Left ventricle myocardium inferior (tissue), 1 donor: ENCODE data around the gene FARP2. TPM values are rescaled to one million over a fixed set of nuclear protein-coding genes. Genes with fewer than 3 reads are reported as not detected.

ENCODE experiments used
- DNase-seq: peaks from one replicate; pipeline ENCODE4 v3.0.0-alpha.2; 2020
- H3K27ac ChIP-seq: fragments of 200-600 bp; replicated peaks from 2 replicates; pipeline ENCODE4 v1.8.0; 2021
- H3K27me3 ChIP-seq: fragments of 200-600 bp; 2 replicates; pipeline ENCODE4 v1.8.0; 2021; ENCODE audit warnings: low read depth
- H3K36me3 ChIP-seq: fragments of 200-600 bp; 2 replicates; pipeline ENCODE4 v1.8.0; 2021
- H3K4me1 ChIP-seq: fragments of 200-600 bp; 2 replicates; pipeline ENCODE4 v1.8.0; 2021
- H3K4me3 ChIP-seq: fragments of 200-600 bp; 2 replicates; pipeline ENCODE4 v1.8.0; 2021; ENCODE audit warnings: mild to moderate bottlenecking, moderate library complexity
- H3K9me3 ChIP-seq: fragments of 200-600 bp; replicated peaks from 2 replicates; pipeline ENCODE4 v1.8.0; 2021
- CTCF ChIP-seq: fragments of 200-600 bp; IDR thresholded peaks from 2 replicates; pipeline ENCODE4 v1.8.0; 2021; ENCODE audit warnings: antibody characterized with exemption, mild to moderate bottlenecking, borderline replicate concordance
- intact Hi-C: fragments of 100-400 bp; cut with micrococcal nuclease; formaldehyde crosslinking; loops from one replicate; pipeline ENCODE4 v1.11.0; 2022
- total RNA-seq: library from RNA; stranded (reverse); fragmentation: NEBNext Ultra II Directional; extraction: Animal tissue kit (Norgen Biotek cat#: 25700); gene quantifications from one replicate; pipeline ENCODE4 v1.2.1, GENCODE V29; 2021
- donor health status: DM: no; HTN: yes; CAD: no; lungs with severe emphysema.

FARP2 gene
- total RNA-seq, 1 donor from 2014 or later = 16.5 TPM

GRCh38 chr2:241344925-241345651, 11.0 kb upstream of the FARP2 start:
- Histone ChIP-seq H3K36me3 (peaks cover 86% of the 10 kb centered on the region), H3K4me3 (no peak overlapping the region), H3K27ac (no peak overlapping the region), H3K9me3 (no peaks in the 10 kb centered on the region), H3K4me1 (peaks cover 8% of the 10 kb centered on the region), H3K27me3 (no peaks in the 10 kb centered on the region)
- intact Hi-C loops = no loop called here
- no peak for DNase-seq
- no peak for TF ChIP-seq CTCF

GRCh38 chr2:241349941-241350340, 6.1 kb upstream of the FARP2 start:
- H3K9me3 ChIP-seq = no peaks in the 10 kb centered on the region
- H3K4me1 ChIP-seq = peaks cover 5% of the 10 kb centered on the region
- DNase-seq = no peak
- no peak overlapping the region for H3K4me3 ChIP-seq
- H3K27ac ChIP-seq = no peak overlapping the region
- H3K36me3 ChIP-seq = peaks cover 97% of the 10 kb centered on the region
- TF ChIP-seq CTCF = no peak
- no peaks in the 10 kb centered on the region for H3K27me3 ChIP-seq
- intact Hi-C loops = no loop called here

GRCh38 chr2:241350530-241350877, 5.6 kb upstream of the FARP2 start:
- H3K36me3 ChIP-seq = peaks cover 91% of the 10 kb centered on the region
- H3K27ac ChIP-seq = no peak overlapping the region
- H3K27me3 ChIP-seq = no peaks in the 10 kb centered on the region
- no peaks in the 10 kb centered on the region for H3K9me3 ChIP-seq
- H3K4me3 ChIP-seq = no peak overlapping the region
- peaks cover 8% of the 10 kb centered on the region for H3K4me1 ChIP-seq
- intact Hi-C loops = no loop called here
- DNase-seq = no peak
- no peak for TF ChIP-seq CTCF

- H3K4me1 ChIP-seq = peaks cover 8% of the 10 kb centered on the region
- no peak overlapping the region for H3K27ac ChIP-seq
- H3K36me3 ChIP-seq = peaks cover 86% of the 10 kb centered on the region
- no peaks in the 10 kb centered on the region for H3K27me3 ChIP-seq
- no peaks in the 10 kb centered on the region for H3K9me3 ChIP-seq
- no peak for TF ChIP-seq CTCF
- DNase-seq = no peak
- intact Hi-C loops = no loop called here
- H3K4me3 ChIP-seq = no peak overlapping the region
These were observed 5.0 kb upstream of the FARP2 start for GRCh38 chr2:241350878-241351639.

GRCh38 chr2:241351640-241352031, 4.4 kb upstream of the FARP2 start:
- no peak for TF ChIP-seq CTCF
- Histone ChIP-seq H3K4me3 (no peak overlapping the region), H3K9me3 (no peaks in the 10 kb centered on the region), H3K27ac (no peak overlapping the region), H3K27me3 (no peaks in the 10 kb centered on the region), H3K4me1 (peaks cover 13% of the 10 kb centered on the region), H3K36me3 (peaks cover 80% of the 10 kb centered on the region)
- intact Hi-C loops = no loop called here
- no peak for DNase-seq
